ENCODE measurements around the gene SLC20A1. TPM values are rescaled to one million over a fixed set of nuclear protein-coding genes. Genes with fewer than 3 reads are reported as not detected.
A peak's percentile ranks its signal among the peaks of the same experiment; 100 is the strongest.

Gene SLC20A1
- total RNA-seq, 1 donor from 2014 or later = 36.6 TPM

- DNase-seq (ENCODE audit: extremely low spot score in 2 of 2) = no peak
- Histone ChIP-seq H3K36me3 (no peaks in the 10 kb centered on the region), H3K4me1 (no peaks in the 10 kb centered on the region), H3K9me3 (no peaks in the 10 kb centered on the region), H3K27ac (no peak overlapping the region), H3K4me3 (no peak overlapping the region), H3K27me3 (no peaks in the 10 kb centered on the region)
- TF ChIP-seq CTCF (IDR thresholded peaks at IDR 0.05) (no peak), POLR2AphosphoS5 (IDR thresholded peaks at IDR 0.05; ENCODE audit: insufficient read depth in 1 of 2, low read depth in 1 of 2) (no peak), POLR2A (IDR thresholded peaks at IDR 0.05) (no peak)
- intact Hi-C loops (cut with DNase I) = no loop called here
These were observed 40.8 kb downstream of the SLC20A1 start for GRCh38 chr2:112686348-112687217.

GRCh38 chr2:112687522-112687921 is 41.8 kb downstream of the SLC20A1 start:
- Histone ChIP-seq H3K4me3 (no peak overlapping the region), H3K27ac (no peak overlapping the region), H3K36me3 (no peaks in the 10 kb centered on the region), H3K4me1 (peaks cover 4% of the 10 kb centered on the region), H3K9me3 (no peaks in the 10 kb centered on the region), H3K27me3 (no peaks in the 10 kb centered on the region)
- DNase-seq (ENCODE audit: extremely low spot score in 2 of 2) = no peak
- TF ChIP-seq POLR2A (IDR thresholded peaks at IDR 0.05) (no peak), CTCF (IDR thresholded peaks at IDR 0.05) (no peak), POLR2AphosphoS5 (IDR thresholded peaks at IDR 0.05; ENCODE audit: insufficient read depth in 1 of 2, low read depth in 1 of 2) (no peak)
- intact Hi-C loops (cut with DNase I) = no loop called here

GRCh38 chr2:112688086-112688880 is 42.5 kb downstream of the SLC20A1 start:
- Histone ChIP-seq H3K9me3 (no peaks in the 10 kb centered on the region), H3K36me3 (no peaks in the 10 kb centered on the region), H3K27me3 (no peaks in the 10 kb centered on the region), H3K4me3 (no peak overlapping the region), H3K4me1 (peaks cover 9% of the 10 kb centered on the region), H3K27ac (no peak overlapping the region)
- intact Hi-C loops (cut with DNase I) = no loop called here
- no peak for DNase-seq (ENCODE audit: extremely low spot score in 2 of 2)
- TF ChIP-seq POLR2A (IDR thresholded peaks at IDR 0.05) (no peak), POLR2AphosphoS5 (IDR thresholded peaks at IDR 0.05; ENCODE audit: insufficient read depth in 1 of 2, low read depth in 1 of 2) (no peak), CTCF (IDR thresholded peaks at IDR 0.05) (no peak)

DNA sequence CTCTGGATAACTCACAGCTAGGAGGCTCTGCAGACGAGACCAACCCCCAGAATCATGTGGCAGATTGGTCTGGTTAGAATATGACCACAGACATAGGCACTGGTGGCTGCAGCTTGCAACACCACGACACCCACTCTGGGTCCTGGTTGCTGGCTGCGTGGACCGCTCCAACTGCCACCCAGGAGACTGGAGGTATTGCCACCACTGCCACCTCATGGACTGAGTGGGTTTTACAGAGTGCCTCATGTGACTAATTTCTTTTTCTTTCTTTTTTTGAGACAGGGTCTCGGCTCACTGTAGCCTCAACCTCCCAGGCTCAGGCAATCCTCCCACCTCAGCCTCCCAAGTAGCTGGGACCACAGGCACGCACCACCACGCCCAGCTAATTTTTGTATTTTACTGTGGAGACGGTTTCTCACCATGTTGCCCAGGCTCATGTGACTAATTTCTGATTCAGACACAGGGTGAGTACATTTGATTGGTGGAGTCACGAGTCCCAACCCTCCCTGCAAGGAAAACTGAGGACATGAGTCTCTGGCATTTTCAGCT is 45.2 kb downstream of the SLC20A1 start:
- H3K27ac ChIP-seq = no peak overlapping the region
- H3K4me3 ChIP-seq = no peak overlapping the region
- DNase-seq (ENCODE audit: extremely low spot score in 2 of 2) = no peak
- no peaks in the 10 kb centered on the region for H3K9me3 ChIP-seq
- TF ChIP-seq POLR2AphosphoS5 (IDR thresholded peaks at IDR 0.05; ENCODE audit: insufficient read depth in 1 of 2, low read depth in 1 of 2) (no peak), CTCF (IDR thresholded peaks at IDR 0.05) (peak; percentile 25 to 60 (median 48)), POLR2A (IDR thresholded peaks at IDR 0.05) (no peak)
- H3K4me1 ChIP-seq = peaks cover 9% of the 10 kb centered on the region
- H3K27me3 ChIP-seq = no peaks in the 10 kb centered on the region
- intact Hi-C loops (cut with DNase I) = no loop called here
- H3K36me3 ChIP-seq = no peaks in the 10 kb centered on the region

Data from vagina (tissue), 2 donors.